ENCODE results near the gene CCDC33.

DNA sequence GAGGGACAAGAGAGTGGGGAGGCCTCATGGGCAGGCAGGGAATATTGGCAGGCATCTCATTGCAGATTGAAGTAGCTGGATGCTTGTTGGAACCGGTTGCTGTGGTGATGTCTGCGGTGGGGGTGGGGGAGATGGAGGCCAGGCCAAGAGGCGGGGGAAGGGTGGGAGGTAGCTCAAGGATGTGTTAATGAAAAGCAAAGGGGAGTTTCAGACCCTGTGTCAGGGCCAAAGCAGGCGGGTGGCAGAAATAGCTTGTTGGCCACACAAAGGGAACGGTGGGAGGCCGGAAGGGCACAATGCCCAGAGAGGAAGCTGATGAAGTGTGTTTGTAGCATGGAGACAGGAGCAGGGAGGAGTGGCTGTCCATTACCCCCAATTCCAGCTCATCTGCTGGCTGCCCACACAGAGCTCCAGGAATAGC, 28.0 kb downstream of the CCDC33 start:
- TF ChIP-seq, protein P1, sequence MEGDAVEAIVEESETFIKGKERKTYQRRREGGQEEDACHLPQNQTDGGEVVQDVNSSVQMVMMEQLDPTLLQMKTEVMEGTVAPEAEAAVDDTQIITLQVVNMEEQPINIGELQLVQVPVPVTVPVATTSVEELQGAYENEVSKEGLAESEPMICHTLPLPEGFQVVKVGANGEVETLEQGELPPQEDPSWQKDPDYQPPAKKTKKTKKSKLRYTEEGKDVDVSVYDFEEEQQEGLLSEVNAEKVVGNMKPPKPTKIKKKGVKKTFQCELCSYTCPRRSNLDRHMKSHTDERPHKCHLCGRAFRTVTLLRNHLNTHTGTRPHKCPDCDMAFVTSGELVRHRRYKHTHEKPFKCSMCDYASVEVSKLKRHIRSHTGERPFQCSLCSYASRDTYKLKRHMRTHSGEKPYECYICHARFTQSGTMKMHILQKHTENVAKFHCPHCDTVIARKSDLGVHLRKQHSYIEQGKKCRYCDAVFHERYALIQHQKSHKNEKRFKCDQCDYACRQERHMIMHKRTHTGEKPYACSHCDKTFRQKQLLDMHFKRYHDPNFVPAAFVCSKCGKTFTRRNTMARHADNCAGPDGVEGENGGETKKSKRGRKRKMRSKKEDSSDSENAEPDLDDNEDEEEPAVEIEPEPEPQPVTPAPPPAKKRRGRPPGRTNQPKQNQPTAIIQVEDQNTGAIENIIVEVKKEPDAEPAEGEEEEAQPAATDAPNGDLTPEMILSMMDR (IDR thresholded peaks at IDR 0.05 in 8 of 11, conservative IDR thresholded peaks at IDR 0.05 in 3 of 11) = no peak
- TF ChIP-seq POLR2A (IDR thresholded peaks at IDR 0.05) = no peak

Measured in spleen (tissue), 7 donors.